H9 (cell line): ENCODE data around the gene FLNC. TPM values are rescaled to one million over a fixed set of nuclear protein-coding genes. Genes with fewer than 3 reads are reported as not detected.

Experiments
- DNase-seq: peaks from one replicate; pipeline ENCODE4 v3.0.0-alpha.2; 2017
- H2AFZ ChIP-seq: one replicate; pipeline ENCODE4 v1.6.1; 2013; ENCODE audit warnings: mild to moderate bottlenecking, low read length, control low read depth, moderate library complexity
- H2AK5ac ChIP-seq: 2 replicates; pipeline ENCODE4 v1.6.1; 2013; ENCODE audit warnings: low read length, control low read depth, mixed read lengths; ENCODE audit not compliant: insufficient read length
- H2BK120ac ChIP-seq: one replicate; pipeline ENCODE4 v1.6.1; 2013; ENCODE audit warnings: low read depth, mild to moderate bottlenecking, low read length, control low read depth, inconsistent platforms; ENCODE audit not compliant: poor library complexity, severe bottlenecking
- H2BK12ac ChIP-seq: 2 replicates; pipeline ENCODE4 v1.6.1; 2013; ENCODE audit warnings: low read length, control low read depth, mixed read lengths, low read depth; ENCODE audit not compliant: insufficient read length
- H2BK15ac ChIP-seq: 2 replicates; pipeline ENCODE4 v1.6.1; 2013; ENCODE audit warnings: low read depth, low read length, control low read depth
- H2BK20ac ChIP-seq: one replicate; pipeline ENCODE4 v1.6.1; 2013; ENCODE audit warnings: low read depth, mild to moderate bottlenecking, low read length, control low read depth, inconsistent platforms; ENCODE audit not compliant: poor library complexity, severe bottlenecking
- H2BK5ac ChIP-seq: 2 replicates; pipeline ENCODE4 v1.6.1; 2013; ENCODE audit warnings: low read length, control low read depth, mixed read lengths; ENCODE audit not compliant: insufficient read length
- H3K14ac ChIP-seq: 2 replicates; pipeline ENCODE4 v1.6.1; 2013; ENCODE audit warnings: low read length, control low read depth; ENCODE audit not compliant: insufficient read depth
- H3K18ac ChIP-seq: 2 replicates; pipeline ENCODE4 v1.6.1; 2013; ENCODE audit warnings: low read depth, mild to moderate bottlenecking, mixed read lengths, low read length, control low read depth; ENCODE audit not compliant: insufficient read length
- H3K23ac ChIP-seq: 2 replicates; pipeline ENCODE4 v1.6.1; 2013; ENCODE audit warnings: low read length, control low read depth, mixed read lengths, low read depth; ENCODE audit not compliant: insufficient read length
- H3K23me2 ChIP-seq: 2 replicates; pipeline ENCODE4 v1.6.1; 2013; ENCODE audit warnings: low read depth, mild to moderate bottlenecking, mixed read lengths, low read length, control low read depth; ENCODE audit not compliant: insufficient read length, poor library complexity, severe bottlenecking
- H3K27ac ChIP-seq: 2 replicates; pipeline ENCODE4 v1.5.1; 2013; ENCODE audit warnings: low read length, control low read depth, mixed read lengths, low read depth; ENCODE audit not compliant: insufficient read length
- H3K27me3 ChIP-seq: 2 replicates; pipeline ENCODE4 v1.6.1; 2013; ENCODE audit warnings: low read length, control low read depth, inconsistent platforms; ENCODE audit not compliant: insufficient read depth
- H3K4ac ChIP-seq: 2 replicates; pipeline ENCODE4 v1.6.1; 2013; ENCODE audit warnings: low read depth, mild to moderate bottlenecking, control low read depth, inconsistent platforms, low read length, moderate library complexity
- H3K4me1 ChIP-seq: 2 replicates; pipeline ENCODE4 v1.6.1; 2013; ENCODE audit warnings: low read length, control low read depth, inconsistent platforms; ENCODE audit not compliant: insufficient read depth
- H3K4me2 ChIP-seq: 2 replicates; pipeline ENCODE4 v1.6.1; 2013; ENCODE audit warnings: low read length, control low read depth, mixed read lengths; ENCODE audit not compliant: insufficient read length, insufficient read depth
- H3K56ac ChIP-seq: 2 replicates; pipeline ENCODE4 v1.6.1; 2013; ENCODE audit warnings: low read depth, mild to moderate bottlenecking, mixed read lengths, low read length, control low read depth; ENCODE audit not compliant: insufficient read length
- H3K79me1 ChIP-seq: 2 replicates; pipeline ENCODE4 v1.6.1; 2013; ENCODE audit warnings: low read depth, mild to moderate bottlenecking, moderate library complexity, low read length, control low read depth, inconsistent platforms; ENCODE audit not compliant: insufficient read depth, poor library complexity, severe bottlenecking
- H3K79me2 ChIP-seq: 2 replicates; pipeline ENCODE4 v1.6.1; 2013; ENCODE audit warnings: low read length, control low read depth, inconsistent platforms; ENCODE audit not compliant: insufficient read depth
- H3K9ac ChIP-seq: 2 replicates; pipeline ENCODE4 v1.6.1; 2013; ENCODE audit warnings: low read length, control low read depth, mixed read lengths; ENCODE audit not compliant: insufficient read length; ENCODE audit errors: extremely low read depth
- H3K9me3 ChIP-seq: one replicate; pipeline ENCODE4 v1.6.1; 2013; ENCODE audit warnings: low read depth, low read length, inconsistent platforms; ENCODE audit not compliant: control insufficient read depth
- H3T11ph ChIP-seq: one replicate; pipeline ENCODE4 v1.6.1; 2013; ENCODE audit warnings: mild to moderate bottlenecking, low read length, control low read depth, inconsistent platforms
- H4K20me1 ChIP-seq: one replicate; pipeline ENCODE4 v1.6.1; 2013; ENCODE audit not compliant: control insufficient read depth, insufficient read length, insufficient read depth
- H4K5ac ChIP-seq: 2 replicates; pipeline ENCODE4 v1.6.1; 2013; ENCODE audit warnings: low read depth, mild to moderate bottlenecking, mixed read lengths, low read length, control low read depth; ENCODE audit not compliant: insufficient read length
- H4K8ac ChIP-seq: replicated peaks from 2 replicates; pipeline ENCODE4 v1.6.1; 2013; ENCODE audit warnings: low read length, control low read depth, mixed read lengths, low read depth; ENCODE audit not compliant: insufficient read length
- H4K91ac ChIP-seq: 2 replicates; pipeline ENCODE4 v1.6.1; 2013; ENCODE audit warnings: low read depth, mild to moderate bottlenecking, moderate library complexity, mixed read lengths, low read length, control low read depth; ENCODE audit not compliant: insufficient read length
- H3K27ac Mint-ChIP-seq, 3 experiments: 2 replicates in 2 of 3; 3 replicates in 1 of 3; pipeline ENCODE4 v1.8.0; 2020 to 2021; ENCODE audit warnings: mixed read lengths in 3 of 3, mild to moderate bottlenecking in 1 of 3, moderate library complexity in 1 of 3
- H3K27me3 Mint-ChIP-seq: 2 replicates; pipeline ENCODE4 v1.8.0; 2021; ENCODE audit warnings: low read depth, mild to moderate bottlenecking, moderate library complexity, mixed read lengths
- H3K36me3 Mint-ChIP-seq, 3 experiments: 2 replicates in 2 of 3; 3 replicates in 1 of 3; pipeline ENCODE4 v1.8.0; 2020 to 2021; ENCODE audit warnings: low read depth in 3 of 3, mixed read lengths in 3 of 3; ENCODE audit not compliant: insufficient read depth in 1 of 3
- H3K4me1 Mint-ChIP-seq, 2 experiments: 2 replicates each; pipeline ENCODE4 v1.8.0; 2020; ENCODE audit warnings: mixed read lengths in 2 of 2
- H3K4me3 Mint-ChIP-seq, 2 experiments: 2 replicates in 1 of 2; 3 replicates in 1 of 2; pipeline ENCODE4 v1.8.0; 2020 to 2021; ENCODE audit warnings: mild to moderate bottlenecking in 2 of 2, mixed read lengths in 2 of 2, moderate library complexity in 1 of 2
- H3K9me3 Mint-ChIP-seq, 2 experiments: 2 replicates in 1 of 2; 3 replicates in 1 of 2; pipeline ENCODE4 v1.8.0; 2020; ENCODE audit warnings: mild to moderate bottlenecking in 2 of 2, mixed read lengths in 2 of 2, moderate library complexity in 1 of 2
- WGBS: extraction: QIAGEN DNeasy Blood & Tissue Kit; methylation state at CpG from one replicate; pipeline ENCODE4 v1.1.7; 2013; ENCODE audit warnings: missing lambda C conversion rate, low lambda C conversion rate, mixed read lengths; ENCODE audit not compliant: insufficient read length; ENCODE audit errors: extremely low coverage; 5-methylcytosine and 5-hydroxymethylcytosine counted together
- total RNA-seq: library from RNA; stranded (reverse); gene quantifications from 2 replicates; pipeline ENCODE4 v1.2.1, GENCODE V29; 2021
- TF ChIP-seq, protein P1 (sequence below): fragments of 200-600 bp; sonication (generic); conservative IDR thresholded peaks from 3 replicates; pipeline ENCODE4 v1.8.0; 2021; ENCODE audit warnings: antibody characterized with exemption, mild to moderate bottlenecking

The FLNC gene
- total RNA-seq, 1 experiment from 2014 or later, result 12.2 TPM

GRCh38 chr7:128841921-128842673 is 11.9 kb downstream of the FLNC start:
- Histone ChIP-seq H4K91ac (no peak overlapping the region), H4K5ac (no peak overlapping the region), H3K4me1 (no peaks in the 10 kb centered on the region), H4K8ac (no peak overlapping the region), H3K4ac (no peak overlapping the region), H2BK5ac (no peak overlapping the region), H3K9me3 (no peaks in the 10 kb centered on the region), H2AFZ (no peak overlapping the region), H3K27ac (no peak overlapping the region), H3K4me2 (no peak overlapping the region), H2BK120ac (no peak overlapping the region), H3K18ac (no peak overlapping the region), H3K9ac (no peak overlapping the region), H2BK15ac (no peak overlapping the region), H3K79me2 (no peaks in the 10 kb centered on the region), H3K79me1 (no peaks in the 10 kb centered on the region), H3K56ac (no peak overlapping the region), H4K20me1 (no peaks in the 10 kb centered on the region), H3K23ac (no peak overlapping the region), H3T11ph (no peak overlapping the region), H3K23me2 (no peaks in the 10 kb centered on the region), H3K14ac (no peak overlapping the region), H2BK12ac (no peak overlapping the region), H3K27me3 (no peaks in the 10 kb centered on the region), H2AK5ac (no peak overlapping the region), H2BK20ac (no peak overlapping the region)
- Mint-ChIP-seq H3K4me3 (peak overlapping the region in 1 of 2 experiments; percentile 19; a peak in 1 of 5 replicates), H3K27me3 (no peaks in the 10 kb centered on the region), H3K9me3 (no peaks in the 10 kb centered on the region), H3K27ac (no peak overlapping the region), H3K4me1 (peaks cover 2 to 14% of the 10 kb centered on the region in 2 experiments), H3K36me3 (peaks cover 0 to 6% (median 0%) of the 10 kb centered on the region in 3 experiments; a peak in 2 of 7 replicates)
- TF ChIP-seq, protein P1, sequence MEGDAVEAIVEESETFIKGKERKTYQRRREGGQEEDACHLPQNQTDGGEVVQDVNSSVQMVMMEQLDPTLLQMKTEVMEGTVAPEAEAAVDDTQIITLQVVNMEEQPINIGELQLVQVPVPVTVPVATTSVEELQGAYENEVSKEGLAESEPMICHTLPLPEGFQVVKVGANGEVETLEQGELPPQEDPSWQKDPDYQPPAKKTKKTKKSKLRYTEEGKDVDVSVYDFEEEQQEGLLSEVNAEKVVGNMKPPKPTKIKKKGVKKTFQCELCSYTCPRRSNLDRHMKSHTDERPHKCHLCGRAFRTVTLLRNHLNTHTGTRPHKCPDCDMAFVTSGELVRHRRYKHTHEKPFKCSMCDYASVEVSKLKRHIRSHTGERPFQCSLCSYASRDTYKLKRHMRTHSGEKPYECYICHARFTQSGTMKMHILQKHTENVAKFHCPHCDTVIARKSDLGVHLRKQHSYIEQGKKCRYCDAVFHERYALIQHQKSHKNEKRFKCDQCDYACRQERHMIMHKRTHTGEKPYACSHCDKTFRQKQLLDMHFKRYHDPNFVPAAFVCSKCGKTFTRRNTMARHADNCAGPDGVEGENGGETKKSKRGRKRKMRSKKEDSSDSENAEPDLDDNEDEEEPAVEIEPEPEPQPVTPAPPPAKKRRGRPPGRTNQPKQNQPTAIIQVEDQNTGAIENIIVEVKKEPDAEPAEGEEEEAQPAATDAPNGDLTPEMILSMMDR, result peak; percentile 100
- no CpG with 5 or more reads among the region's 35 CpGs for WGBS
- peak; percentile 84 for DNase-seq
